Gastroesophageal sphincter (tissue), 3 donors: ENCODE data around the gene CYTL1.

Source experiments
- CTCF ChIP-seq, 4 experiments: fragments of 200-600 bp in 2 of 4; fragments of 450-650 bp in 2 of 4; sonication (generic) in 1 of 4; IDR thresholded peaks; one replicate each; pipeline ENCODE4 v1.5.1; 2017 to 2019; ENCODE audit warnings: antibody characterized with exemption in 4 of 4, mild to moderate bottlenecking in 2 of 4, moderate library complexity in 2 of 4
- EP300 ChIP-seq: sonication (generic); formaldehyde crosslinking; IDR thresholded peaks from one replicate; pipeline ENCODE4 v1.6.1; 2017; ENCODE audit warnings: antibody characterized with exemption, mild to moderate bottlenecking
- POLR2A ChIP-seq, 2 donors: fragments of 450-650 bp; IDR thresholded peaks; one replicate each; pipeline ENCODE4 v1.6.1; 2017; ENCODE audit warnings: antibody characterized with exemption in 2 of 2, mild to moderate bottlenecking in 2 of 2, moderate library complexity in 1 of 2
- POLR2AphosphoS5 ChIP-seq: sonication (generic); formaldehyde crosslinking; IDR thresholded peaks from one replicate; pipeline ENCODE4 v1.6.1; 2017; ENCODE audit warnings: antibody characterized with exemption

DNA sequence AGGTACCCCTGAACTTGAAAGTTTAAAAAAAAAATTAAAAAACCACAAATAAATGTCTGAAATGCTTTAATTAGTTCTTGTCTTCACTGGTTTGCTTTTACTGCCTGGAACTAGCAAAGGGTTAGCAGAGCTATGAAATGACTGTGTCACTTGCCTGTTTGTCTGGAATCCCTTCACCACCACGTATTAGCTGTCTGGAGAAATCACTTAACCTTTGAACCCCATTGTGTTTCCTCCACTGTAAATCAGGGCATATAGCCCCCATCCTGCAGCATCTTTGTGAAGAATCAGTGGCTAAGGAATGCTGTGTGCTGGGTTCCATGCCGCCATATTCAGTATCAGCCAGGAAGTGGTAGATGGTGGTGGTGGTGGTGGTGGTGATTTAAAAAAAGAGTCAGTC is 6.3 kb downstream of the CYTL1 start:
- TF ChIP-seq CTCF (IDR thresholded peaks at IDR 0.05) (no peak), POLR2A (IDR thresholded peaks at IDR 0.05) (no peak), EP300 (no peak), POLR2AphosphoS5 (no peak)
